GM12891 (cell line): ENCODE data around the gene SLC9A8.

Experiments
- POLR2A ChIP-seq: IDR thresholded peaks from 2 replicates; pipeline ENCODE4 v1.6.1; 2011; ENCODE audit warnings: low read depth, low read length, control low read depth
- POLR2AphosphoS5 ChIP-seq: IDR thresholded peaks from 2 replicates; pipeline ENCODE4 v1.6.1; 2011; ENCODE audit warnings: low read depth, low read length, control low read depth
- SPI1 ChIP-seq: IDR thresholded peaks from 2 replicates; pipeline ENCODE4 v1.6.1; 2011; ENCODE audit warnings: low read depth, low read length, control low read depth
- TAF1 ChIP-seq: IDR thresholded peaks from 2 replicates; pipeline ENCODE4 v1.6.1; 2011; ENCODE audit warnings: low read depth, low read length, control low read depth

DNA sequence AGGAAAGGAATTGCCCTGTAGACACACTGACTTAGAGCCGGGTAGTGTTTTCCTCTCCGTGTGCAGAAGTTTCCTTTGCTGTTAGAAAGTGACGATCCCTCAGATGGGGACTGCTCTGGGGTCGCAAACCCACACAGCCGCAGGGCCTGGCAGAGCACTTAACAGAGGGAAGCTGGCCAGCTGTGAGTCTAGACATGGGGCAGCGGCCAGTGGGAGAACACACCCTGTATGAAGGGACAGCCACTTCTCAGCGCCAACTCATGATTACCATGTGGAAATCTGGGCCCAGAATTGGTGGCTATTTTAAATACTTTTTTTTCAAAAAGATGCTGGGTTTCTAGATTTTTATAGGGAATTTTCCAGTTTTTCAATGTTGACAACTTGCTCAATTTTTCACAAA lies 39.4 kb downstream of the SLC9A8 start:
- no peak for TF ChIP-seq POLR2AphosphoS5
- TF ChIP-seq POLR2A, result no peak
- TF ChIP-seq TAF1, result no peak
- TF ChIP-seq SPI1, result no peak
